HG03460 (cell line): ENCODE results near the gene PLA2G6.
"Not testable (repeated sequence)": the region's sequence is repeated elsewhere in the genome, so short reads cannot be mapped to it uniquely, and the experiment has no call there.

Experiments used
- ATAC-seq: cut with Tn5 transposase; IDR thresholded peaks from one replicate; pipeline ENCODE4 v1.9.1; 2021; ENCODE audit not compliant: unreplicated experiment

The PLA2G6 gene

GRCh38 chr22:38086942-38087341 lies 94.7 kb downstream of the PLA2G6 start:
- ATAC-seq: no peak

DNA sequence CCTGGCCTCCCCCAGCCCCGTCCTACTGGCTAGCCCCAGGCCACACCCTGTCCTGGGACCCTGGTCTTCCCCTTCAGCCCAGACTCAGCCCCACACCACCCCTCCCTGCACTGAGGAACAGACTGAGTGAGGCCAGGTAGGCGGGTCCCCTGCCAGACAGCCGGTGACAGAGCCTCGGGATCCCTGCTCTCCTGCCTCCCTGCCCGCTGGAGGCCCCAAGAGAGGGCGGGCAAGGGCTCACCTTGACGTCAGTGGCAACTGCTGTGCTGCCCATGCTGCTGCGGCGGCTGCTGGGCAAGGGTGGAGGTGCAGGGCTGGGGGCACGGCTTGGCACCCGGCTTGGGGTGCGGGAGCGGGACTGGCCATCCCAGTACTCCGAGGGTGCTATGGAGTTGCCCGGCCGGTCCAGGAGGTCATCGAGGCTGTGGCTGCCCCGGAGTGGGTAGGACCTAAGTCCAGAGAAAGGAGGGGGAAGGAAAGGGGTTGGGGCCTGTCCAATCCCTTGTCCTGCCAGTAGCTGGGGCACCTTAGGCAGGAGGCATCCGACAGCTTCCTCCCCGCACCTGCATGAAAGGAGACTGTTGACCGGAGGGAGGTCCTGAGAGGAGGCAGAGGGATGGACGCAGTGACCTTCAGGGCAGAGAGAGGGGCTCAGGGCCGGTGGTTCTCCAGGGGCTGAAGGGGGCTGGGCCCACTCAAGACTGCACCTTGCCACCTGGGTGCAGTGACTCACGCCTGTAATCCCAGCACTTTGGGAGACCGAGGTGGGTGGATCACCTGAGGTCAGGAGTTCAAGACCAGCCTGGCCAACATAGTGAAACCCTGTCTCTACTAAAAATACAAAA lies 95.4 kb downstream of the PLA2G6 start:
- ATAC-seq: no peak

DNA sequence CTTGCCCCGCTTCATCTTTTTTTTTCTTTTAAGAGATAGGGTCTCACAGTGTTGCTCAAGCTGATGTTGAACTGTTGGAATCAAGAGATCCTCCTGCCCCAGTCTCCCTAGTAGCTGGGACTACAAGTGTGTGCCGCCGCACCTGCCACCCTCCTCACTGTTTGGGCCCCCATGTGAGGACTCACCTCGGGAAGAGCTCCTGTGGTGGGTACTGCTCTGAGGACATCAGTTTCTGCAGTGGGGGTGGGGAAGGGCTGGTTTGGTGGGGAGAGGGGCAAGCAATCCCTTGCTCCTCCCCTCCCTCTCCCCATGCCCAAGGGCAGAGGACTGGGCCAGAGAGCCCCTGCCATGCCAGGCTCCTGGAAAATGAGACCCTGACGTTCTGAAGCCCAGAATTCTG lies 96.1 kb downstream of the PLA2G6 start:
- ATAC-seq: no peak

- no peak for ATAC-seq
Observed at GRCh38 chr22:38085056-38085455, 96.6 kb downstream of the PLA2G6 start.

GRCh38 chr22:38083931-38084631 lies 97.5 kb downstream of the PLA2G6 start, which contains the start of gene SLC16A8:
Gene SLC16A8 (minus strand): TSS chr22:38084184. CDS start chr22:38082873, 1,311 bp downstream.
- no peak for ATAC-seq

GRCh38 chr22:38082986-38083710 lies 98.5 kb downstream of the PLA2G6 start:
- ATAC-seq: no peak

DNA sequence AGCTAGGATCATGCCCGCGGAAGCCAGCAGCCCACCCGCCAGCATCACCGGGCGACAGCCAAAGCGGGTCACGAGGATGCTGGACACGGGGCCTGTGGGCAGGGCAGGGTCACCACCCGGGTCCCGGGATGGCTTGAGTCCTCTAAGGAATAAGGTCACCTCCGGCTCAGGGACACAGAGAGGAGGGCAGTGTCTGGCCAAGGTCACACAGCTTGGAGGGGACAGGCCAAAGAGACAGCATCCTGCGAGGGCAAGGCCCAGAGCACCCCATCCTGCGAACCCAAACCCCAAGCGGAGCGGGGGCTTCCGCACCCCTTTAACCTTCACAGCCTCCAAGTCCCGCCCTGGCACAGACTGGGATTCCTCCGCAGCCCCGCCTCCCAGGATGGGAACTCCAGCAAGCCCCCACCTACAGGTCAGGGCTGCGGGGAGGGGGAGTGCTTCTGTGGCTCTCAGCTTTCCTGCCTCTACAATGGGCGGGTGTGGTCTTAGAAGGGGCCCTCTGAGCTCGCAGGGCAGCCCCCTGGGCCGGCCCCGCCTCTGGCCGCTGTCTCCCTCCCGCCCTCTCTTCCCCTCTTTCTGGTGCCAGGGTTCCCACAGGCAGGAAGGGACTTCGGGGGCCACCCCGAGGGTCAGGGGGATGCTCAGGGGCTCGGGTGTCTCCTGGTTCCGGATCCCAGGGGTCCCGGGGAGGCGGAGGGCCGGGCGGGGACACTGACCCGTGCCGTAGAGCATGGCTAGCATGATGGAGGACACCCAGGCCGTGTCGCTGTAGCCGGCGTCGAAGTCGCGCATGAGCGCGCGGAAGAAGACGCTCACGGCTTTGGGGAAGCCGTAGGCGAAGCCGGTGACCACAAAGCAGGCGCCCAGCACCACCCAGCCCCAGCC lies 99.4 kb downstream of the PLA2G6 start:
- ATAC-seq: no peak

DNA sequence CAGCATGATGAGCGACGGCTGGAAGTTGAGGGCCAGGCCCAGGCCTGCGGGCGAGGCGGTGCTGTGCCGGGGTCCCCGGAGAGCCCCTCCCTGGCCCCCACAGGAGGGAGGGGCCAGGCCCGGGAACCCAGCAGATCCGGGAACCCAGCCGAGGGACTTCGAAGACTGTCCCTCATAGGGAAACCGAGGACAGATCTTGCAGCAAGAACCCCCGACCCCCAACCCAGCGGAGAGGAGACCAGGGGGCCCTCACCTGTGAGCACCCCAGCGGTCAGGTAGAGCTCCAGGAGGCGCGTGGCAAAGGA lies 100.0 kb downstream of the PLA2G6 start:
- no peak for ATAC-seq

GRCh38 chr22:38080850-38081635 lies 100.6 kb downstream of the PLA2G6 start:
- ATAC-seq: no peak

GRCh38 chr22:38080474-38080849 lies 101.2 kb downstream of the PLA2G6 start:
- ATAC-seq: no peak

- ATAC-seq: no peak
Observed at GRCh38 chr22:38079804-38080203, 101.8 kb downstream of the PLA2G6 start.

DNA sequence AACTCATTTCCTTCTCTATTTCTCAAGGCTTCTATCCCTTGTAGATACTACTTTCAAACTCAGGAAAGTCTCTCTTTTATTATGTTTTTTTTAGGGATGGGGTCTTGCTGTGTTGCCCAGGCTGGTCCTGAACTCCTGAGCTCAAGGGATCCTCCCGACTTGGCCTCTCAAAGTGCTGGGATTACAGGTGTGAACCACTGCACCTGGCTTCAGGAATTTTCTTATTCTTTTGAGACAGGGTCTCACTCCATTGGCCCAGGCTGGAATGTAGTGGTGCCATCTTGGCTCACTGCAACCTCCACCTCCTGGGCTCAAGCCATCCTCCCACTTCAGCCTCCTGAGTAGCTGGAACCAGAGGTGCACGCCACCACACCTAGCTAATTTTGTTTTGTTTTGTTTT lies 102.4 kb downstream of the PLA2G6 start:
- not testable (repeated sequence) for ATAC-seq

DNA sequence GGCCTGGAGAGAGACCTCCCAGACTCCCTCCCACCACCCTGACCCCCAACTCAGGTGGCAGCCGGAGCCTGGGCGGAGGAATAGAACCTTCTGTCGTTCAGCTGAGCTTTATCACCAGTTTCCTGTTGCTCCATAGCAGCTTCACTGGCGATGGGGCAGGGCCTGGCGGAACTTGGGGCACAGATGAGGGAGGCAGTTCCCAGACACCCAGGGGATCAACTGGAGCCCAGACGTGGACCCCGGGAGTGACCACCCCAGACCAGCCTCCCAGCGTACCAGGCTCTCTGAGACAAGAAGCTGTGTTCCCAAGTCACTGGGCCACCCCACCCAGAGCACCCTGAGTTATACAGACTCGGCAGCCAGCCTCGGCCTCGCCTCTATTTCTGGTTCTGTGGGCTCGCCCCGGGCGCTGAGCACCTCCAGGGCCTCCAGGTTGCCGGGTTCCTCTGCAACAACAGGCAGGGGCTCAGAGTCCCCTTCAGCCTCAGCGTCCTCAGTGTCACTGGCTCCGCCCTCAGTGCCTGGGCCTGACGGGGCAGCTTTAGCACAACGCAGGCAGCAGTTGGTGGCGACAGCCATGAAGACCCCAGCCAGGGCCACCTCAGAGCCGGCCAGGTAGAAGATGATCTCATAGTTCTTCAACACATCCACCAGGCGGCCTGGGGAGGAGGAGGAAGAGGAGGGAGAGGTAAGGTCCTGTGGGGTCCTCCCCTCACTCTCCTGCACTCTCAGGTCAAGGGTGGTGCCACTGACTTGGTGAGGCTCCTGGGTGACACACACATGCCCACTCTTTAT lies 103.4 kb downstream of the PLA2G6 start:
- no peak for ATAC-seq

DNA sequence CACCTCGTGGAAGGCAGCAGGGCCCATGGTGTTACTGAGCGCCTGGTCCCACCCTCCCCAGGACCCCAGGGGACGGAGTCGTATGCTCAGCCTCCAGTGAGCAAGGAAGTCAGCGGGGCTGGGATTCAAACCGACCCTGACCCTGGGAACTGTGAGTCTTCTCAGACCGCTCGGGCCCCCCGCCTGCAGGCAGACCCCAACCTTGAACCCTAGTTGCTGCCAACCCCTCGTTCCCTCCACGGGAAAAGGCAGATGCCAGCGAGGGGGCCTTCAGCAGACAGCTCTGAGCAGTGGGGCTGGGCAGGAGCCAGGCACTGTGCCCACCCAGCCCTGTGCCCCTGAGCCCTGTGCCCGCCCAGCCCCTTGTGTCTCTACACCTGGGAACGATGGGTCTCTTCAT lies 104.0 kb downstream of the PLA2G6 start:
- ATAC-seq: no peak

GRCh38 chr22:38077096-38077495 lies 104.5 kb downstream of the PLA2G6 start:
- no peak for ATAC-seq

DNA sequence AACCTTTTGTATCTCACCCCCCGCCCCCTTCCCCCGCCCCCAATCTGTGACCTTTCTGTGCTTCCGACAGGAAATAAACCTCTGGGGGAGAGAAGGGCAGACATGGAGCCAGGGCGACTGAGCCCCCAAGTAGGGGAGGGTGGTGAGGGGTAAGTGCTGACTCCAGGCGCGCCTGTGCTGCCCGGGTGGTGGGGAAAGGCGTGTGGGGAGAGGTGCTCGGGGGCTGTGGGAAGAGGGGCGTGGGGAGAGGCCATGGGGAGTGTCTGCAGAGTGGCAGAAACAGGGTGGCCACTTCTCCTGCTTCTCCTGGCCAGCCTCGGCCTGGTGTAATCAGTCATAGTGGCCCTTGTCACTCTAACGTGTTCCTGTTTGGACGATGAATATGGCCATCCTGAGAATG lies 105.7 kb downstream of the PLA2G6 start:
- ATAC-seq: no peak

DNA sequence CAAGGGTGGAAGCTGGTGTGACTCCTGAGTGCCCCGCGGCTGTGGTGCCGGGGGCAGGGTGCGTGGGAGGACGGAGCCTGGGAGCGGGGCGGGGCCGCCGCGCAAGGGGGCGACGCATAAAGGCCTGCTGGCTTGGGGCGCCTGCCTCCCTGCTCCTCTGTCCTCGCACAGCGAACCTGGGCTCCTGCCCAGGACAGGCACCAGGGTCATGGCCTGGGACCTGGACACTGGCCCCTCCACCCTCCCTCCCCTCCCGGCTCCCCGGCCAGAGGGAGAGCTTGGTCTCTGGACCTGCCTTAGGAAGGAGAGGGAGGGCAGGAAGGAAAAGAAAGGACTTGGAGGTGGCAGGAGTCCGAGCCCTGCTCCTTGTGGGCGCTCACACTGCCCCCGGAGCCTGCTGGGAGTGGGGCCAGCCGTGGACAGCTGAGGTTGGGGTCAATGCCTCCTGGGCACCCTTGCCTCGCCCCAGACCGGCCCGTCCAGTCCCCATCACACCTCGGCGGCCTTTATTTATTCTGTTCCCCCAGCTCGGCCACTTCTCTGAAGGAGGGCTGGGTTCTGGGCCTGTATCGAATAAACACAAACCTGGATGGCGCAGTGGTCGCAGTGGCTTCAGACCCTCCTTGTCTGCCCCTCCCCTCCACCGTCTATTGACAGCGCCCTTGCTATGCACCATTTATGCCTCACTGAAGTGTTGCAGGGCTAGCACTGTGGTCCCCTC lies 106.4 kb downstream of the PLA2G6 start:
- ATAC-seq: no peak

DNA sequence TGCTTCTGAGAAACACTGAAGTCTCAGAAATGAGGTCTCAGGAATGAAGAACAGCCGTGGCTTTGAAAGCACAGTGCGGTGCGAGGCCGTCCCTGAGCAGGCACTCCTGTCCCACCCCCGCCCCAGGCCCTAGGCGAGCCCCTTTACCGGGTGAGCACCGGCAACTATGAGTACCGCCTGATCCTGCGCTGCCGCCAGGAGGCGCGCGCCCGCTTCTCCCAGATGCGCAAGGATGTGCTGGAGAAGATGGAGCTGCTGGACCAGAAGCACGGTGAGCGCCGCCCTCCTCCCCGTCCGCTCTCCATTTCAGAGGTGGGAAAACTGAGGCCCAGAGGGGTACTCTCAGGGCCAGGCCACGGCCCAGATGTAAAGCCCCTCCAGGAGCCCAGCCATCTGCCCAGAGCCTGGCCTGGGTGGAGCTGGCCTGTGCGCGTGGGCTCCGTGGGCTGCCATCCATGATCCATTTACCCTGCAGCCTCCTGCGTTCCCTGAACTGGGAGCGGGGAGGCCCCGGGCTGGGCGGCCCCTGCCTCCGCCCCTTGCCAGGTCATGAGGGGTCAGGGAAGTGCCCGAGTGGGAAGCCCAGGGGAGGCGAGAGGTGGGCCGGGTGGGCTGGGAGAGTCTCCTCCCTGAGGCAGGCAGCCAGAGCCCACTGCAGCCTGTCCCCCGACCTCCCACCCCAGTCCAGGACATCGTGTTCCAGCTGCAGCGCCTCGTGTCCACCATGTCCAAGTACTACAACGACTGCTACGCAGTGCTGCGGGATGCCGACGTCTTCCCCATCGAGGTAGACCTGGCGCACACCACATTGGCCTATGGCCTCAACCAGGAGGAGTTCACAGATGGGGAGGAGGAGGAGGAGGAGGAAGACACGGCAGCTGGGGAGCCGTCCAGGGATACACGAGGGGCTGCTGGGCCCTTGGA lies 107.2 kb downstream of the PLA2G6 start:
- ATAC-seq: no peak
